Measurements from ENCODE around the gene VAMP2.

The VAMP2 gene

DNA sequence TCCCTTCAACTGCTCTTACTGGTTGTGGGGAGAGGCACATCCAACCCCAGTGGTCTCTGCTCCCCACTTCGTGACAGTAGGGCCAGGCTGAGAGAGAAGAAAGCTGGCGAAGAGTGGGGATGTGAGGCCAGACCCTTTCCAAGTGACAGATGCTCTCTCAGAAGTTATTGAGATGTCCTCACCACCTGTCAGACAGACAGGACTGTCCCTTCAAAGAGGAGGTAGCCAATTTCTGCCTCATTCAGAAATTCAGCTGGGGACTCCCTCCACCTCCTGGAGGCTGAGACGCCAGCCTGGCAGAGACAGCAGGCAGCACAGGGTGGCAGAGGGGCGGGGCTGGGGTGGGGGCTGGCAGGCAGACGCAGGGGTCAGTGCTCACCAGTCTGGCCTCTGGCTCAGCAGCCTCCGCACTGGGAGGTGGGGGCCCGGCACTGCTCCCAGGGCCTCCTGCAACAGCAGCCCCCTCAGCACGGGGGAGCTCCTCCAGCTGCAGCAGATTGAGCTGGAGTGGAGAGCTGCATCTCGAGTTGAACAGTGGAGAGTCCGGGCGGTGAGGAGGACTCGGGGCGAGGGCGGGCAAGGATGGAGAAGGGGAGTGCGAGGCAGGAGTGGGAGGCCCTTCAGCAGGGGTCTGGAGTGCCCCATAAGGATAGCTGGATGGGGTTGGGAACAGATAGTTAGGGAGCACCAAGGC lies 19.7 kb downstream of the VAMP2 start:
- DNase-seq (ENCODE audit: low read depth), result no peak

DNA sequence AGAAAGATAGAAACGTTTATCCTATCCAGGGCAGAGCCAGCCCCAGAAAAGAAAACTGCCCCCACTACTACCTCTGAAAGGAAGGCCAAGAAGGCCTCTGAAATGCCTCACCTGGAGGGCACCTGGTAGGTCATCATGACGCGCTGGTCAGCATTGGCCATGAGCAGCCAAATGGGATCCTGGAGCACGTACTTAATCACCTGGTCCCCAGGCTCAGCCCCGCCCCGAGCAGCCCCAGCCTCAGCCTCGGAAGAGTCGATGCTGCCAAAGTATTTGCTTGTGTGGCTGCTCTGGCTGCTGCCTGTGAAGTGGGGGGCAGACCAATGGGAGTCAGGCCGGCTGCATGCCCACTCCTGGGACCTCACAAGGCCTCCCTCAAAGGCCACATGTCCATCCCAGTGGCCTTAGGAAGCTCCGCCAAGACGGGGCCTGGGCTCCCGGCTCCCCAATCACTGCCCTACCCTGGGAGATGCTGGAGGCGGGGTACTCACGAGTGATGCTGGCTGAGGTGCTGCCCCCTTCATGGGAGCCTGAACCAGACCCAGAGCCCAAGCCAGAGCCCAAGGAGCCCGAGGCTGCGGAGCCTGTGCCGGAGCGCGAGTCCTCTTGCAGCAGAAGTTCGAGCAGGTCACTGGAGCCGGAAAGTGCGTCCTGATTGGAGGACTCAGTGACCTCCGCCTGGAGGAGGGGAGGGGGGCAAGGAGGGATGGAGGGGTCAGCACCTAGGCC lies 20.4 kb downstream of the VAMP2 start:
- no peak for DNase-seq (ENCODE audit: low read depth)

DNA sequence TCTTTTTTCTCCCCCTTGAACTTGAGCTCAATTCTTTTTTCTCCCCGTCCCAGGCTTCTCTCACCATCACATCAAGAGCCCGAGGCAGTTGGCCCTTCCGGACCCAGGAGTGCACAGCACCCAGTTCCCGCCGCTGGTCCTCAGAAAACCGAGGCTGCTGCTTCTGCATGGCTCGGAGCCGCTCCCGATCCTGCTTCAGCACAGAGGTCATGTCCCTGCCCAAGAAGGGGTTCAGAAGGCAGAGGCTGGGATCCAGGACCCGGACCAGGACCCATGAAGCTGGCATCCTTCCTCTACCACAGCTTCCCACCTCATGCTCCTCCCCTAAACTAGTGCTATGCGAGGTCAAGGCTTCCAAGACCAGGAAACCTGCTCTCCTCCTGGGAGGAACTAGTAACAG lies 21.0 kb downstream of the VAMP2 start:
- DNase-seq (ENCODE audit: low read depth), result no peak

DNA sequence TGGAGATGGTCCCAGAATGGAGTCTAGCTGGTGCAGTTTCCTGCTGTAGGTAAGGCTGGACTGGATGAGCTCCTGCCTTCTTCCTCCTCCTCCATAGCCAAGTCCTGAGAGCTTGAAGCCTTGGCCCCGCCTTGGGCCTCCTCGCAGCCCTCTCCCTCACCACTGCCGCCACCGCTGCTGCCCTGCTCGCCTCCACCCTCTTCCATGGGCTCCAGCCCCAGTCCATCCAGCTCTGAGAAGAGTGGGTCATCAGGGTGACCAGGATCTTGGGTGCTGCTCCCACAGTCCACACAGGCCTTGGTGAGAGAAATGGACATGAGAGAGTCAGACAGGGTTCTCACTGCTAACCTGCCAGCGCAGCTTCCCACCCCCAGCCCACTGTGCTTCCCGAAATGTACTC lies 21.7 kb downstream of the VAMP2 start:
- no peak for DNase-seq (ENCODE audit: low read depth)

DNA sequence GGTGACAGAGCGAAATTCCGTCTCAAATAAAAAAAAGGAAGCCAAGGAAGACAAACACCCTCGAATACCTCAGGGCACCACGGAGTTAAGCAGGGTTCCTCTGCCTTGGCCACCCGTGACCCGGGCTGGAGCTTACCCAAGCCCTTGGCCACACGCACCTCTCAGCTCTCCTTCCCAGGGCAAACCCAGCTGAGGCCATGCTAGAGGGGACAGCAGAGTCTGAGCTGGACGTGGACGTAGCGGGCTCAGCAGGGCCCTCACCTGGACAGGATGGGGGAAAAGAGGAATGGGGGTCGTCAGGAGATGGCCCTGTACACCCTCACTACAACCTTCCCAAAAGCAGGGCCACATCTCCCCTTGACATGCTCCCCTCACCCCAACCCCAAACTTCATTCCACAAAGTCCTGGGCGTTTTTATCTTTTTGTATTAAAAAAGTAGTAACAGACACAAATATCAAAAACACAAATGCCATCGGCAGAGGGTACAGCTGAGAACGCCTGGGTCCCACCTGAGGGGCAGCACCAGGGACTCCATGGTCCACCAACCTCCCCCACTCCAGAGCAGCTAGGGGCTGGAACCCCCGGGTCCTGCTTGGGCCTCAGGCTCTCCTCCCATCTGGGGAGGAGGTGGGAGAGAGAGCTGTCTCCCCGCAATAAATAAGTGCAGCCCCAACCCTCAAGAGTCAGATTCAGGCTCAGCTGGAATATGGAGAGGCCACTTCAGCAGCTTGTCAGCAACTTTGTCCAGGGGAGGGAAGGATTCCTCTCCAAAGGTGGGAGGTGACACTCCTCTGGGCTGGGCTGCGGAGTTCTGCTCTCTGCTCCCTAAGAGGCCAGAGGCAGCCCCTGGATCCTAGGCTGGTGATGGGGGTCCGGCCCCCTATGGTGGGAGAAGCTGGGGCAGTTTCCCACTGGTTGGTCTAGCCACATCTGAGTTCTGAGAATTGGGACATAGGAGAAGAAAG lies 22.4 kb downstream of the VAMP2 start:
- DNase-seq (ENCODE audit: low read depth), result no peak

DNA sequence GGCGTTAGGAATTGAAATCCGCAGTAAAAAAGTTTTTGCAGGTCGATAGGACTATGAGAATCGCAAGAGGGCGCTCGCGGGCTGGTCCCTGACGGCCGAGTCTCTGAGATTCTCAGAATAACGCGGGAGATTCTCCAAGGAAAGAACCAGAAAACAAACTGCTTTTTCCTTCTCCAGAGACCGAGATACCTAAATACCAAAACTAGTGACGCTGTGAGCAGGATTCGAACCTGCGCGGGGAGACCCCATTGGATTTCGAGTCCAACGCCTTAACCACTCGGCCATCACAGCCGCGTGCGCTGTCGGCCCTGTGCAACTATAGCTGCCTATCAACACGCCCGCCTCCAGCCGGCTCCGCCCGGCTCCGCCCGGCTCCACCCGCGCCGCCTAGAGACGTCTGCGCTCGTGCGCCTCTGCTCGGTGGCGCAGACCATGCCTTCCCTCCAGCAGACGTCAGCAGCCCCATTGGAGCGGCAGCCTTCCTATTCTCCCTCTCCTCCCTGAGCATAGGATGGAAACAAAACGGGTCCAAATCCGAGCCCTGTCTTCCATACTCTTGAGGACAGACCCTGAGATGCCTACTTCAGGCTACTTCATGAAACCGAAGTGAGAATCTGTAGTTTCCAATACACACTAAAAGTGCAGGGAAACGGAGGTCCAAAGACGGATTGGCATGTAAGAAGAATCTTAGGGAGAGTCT lies 23.9 kb downstream of the VAMP2 start:
- peak; percentile 98 for DNase-seq (ENCODE audit: low read depth)

DNA sequence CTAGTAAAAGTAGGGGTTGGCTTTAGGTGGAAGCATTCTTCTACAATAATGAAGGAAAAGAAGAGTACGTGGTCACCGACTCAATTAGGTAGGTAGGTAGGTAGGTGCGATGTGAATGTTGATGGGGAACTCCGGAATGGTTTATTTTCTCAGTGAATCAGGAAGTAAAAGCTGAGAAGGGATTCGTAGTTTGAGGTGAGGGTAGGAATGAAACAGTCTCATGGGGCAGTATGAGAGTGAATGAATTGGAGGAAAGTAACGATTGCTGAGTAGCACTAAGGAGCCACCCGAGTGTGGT lies 24.4 kb downstream of the VAMP2 start:
- no peak for DNase-seq (ENCODE audit: low read depth)

DNA sequence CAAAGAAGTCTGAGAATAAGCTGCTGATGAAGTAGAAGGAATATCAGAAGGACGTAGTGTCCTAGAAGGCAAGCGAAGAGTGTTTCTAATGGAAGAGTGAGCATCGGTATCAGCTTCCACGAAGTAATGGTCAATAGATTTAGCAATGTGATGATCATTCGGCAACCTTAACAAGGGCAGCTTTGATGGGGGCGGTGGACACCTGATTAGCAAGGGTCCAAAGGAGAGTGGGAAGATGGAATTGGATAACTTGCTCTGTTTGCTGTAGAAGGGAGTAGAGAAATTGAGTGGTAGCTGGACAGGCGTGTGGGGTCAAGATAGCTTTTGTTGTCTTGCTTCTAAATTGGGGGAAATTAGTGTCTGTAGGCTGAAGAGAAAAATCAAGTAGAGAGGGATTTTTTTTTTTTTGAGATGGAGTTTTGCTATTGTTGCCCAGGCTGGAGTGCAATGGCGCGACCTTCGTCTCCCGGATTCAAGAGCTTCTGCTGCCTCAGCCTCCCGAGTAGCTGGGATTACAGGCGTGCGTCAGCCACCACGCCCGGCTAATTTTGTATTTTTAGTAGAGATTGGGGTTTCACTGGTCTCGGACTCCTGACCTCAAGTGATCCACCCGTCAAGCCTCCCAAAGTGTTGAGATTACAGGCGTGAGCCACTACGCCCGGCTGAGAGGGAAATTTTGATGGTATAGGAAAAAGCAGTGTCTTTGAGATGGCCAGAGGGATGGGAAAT lies 24.9 kb downstream of the VAMP2 start:
- DNase-seq (ENCODE audit: low read depth), result no peak

DNA sequence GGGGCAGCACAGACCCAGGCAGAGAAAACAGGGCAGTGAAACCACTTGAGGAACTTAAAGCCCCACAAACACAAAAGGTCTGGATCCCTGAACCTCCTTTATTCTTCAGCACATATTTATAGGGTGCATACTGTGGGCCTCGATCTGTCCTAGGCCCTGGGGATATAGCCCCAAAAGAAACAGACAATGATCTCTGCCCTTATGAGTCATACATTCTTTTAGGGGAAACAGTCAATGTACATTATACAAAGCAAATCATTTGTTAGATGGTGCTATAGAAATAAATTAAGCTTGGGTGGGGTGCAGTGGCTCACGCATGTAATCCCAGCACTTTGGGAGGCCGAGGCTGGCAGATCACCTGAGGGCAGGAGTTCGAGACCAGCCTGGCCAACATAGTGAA lies 28.8 kb downstream of the VAMP2 start:
- DNase-seq (ENCODE audit: low read depth), result no peak

DNA sequence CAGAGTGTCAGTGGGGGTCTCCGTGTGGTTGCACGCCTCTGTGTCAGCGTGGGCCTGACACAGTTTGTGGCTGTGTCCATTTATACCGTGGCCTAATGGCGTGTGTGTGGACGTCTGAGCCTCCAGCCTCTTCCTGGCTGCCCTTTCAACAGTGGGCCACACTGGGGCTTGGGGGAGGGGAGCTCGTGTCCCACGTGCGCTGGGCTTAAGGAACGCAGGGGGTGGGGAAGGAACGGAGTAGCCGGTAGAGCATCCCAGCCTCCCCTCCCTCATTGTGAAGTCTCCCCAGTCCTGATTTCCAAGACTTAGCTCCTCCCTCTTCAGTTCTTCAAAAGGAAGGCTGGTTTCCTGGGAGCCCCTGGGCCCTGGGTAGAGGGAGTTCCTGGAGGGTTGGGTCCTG lies 29.3 kb downstream of the VAMP2 start:
- no peak for DNase-seq (ENCODE audit: low read depth)

DNA sequence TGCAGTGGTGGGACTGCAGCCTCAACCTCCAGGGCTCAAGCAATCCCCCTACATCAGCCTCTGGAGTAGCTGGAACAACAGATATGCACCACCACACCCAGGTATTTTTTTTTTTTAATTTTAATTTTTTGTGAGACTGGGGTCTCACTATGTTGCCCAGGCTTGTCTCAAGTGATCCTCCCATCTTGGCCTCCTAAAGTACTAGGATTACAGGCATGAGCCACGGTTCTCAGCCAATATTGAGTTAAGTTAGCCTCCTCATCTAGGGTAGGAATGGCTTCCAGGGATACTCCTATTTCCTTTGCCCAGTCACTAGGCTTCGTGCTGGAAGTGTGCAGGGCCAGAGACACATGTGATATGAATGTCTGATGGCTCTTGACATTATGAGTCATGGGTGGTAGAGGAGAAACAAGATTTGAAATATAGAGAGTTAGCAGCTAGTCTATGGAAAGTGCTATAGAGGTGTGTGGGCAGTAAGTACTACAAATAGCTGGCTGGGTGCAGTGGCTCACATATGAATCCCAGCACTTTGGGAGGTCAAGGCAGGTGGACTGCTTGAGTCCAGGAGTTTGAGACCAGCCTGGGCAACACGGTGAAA lies 30.8 kb downstream of the VAMP2 start:
- no peak for DNase-seq (ENCODE audit: low read depth)

DNA sequence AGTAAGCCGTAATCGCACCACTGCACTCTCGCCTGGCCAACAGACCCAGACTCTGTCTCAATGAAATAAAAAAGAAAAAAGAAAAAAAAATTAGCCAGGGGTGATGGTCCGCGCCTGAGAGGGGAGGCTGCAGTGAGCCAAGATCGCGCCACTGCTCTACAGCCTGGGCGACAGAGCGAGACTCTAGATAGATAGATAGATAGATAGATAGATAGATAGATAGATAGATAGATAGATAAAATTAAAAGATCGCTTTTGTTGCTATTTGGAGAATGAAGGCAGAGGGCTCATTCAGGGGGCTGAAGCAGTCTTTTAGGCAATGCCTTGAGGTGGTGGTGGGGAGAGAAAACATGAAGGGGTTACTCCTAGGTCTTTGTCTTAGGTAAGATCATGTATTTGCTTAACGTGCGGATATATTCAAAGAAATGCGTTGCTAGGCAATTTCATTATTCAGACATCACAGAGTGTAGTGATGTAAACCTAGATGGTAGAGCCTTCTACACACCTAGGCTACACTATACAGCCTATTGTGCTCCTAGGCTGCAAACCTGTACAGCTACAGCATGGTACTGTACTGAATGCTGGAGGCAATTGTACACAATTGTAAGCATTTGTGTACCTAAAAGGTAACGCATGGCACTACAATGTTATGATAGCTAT lies 34.5 kb downstream of the VAMP2 start:
- DNase-seq (ENCODE audit: low read depth), result no peak

DNA sequence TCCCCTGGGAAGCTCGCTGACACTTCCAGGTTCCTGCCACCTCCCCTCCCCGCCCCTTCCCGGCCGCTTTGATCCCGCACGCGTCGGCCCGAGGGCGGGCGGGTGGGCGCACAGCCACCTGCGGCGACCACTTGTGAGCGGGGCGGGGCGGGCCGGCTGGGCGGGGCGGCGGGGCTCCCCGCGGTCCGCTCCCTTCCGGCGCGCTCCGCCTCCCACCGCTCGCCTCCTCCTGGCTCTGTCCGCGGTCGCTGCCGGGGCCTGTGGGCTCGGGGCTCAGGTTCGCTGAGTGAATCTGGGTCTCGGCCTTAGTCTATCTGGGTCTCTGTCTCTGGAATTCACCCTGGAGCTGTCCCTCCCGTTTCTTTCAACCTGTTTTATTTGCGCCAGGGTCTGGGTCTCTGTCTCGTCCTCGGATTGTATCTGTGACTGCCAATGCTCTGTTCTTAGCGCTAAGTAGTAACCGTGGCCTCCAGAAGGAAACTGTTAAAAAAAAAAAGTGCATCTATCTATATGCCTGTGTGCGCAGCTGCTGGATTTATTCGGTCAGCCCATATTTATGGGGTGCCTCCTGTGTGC lies 36.2 kb downstream of the VAMP2 start:
- DNase-seq (ENCODE audit: low read depth), result no peak

DNA sequence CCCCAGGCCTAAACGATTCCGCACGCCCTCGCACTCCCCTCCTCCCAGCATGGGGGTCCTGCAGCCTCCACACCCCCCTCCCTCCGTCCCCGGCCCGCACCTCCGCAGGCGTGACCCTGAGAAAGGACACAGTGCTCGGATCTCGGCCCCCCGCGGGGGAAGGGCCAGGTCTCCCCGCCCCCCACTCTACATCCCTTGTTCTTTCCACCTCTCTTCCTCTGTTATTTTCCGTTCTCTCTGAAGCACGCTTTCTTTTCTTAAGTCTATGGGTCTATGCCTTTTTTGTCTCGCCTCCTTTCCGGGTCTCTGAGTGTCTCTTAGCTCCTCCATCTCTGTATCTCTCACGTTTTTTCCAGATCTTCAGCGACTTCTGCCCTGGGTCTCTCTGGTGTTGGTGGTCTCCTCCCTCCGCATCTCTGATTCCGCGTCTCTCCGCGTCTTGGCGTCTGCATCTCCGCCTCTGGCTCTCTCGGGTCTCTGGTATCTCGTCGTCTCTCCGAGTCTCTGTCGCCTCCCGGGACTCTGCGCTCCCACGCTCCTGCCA lies 36.7 kb downstream of the VAMP2 start:
- DNase-seq (ENCODE audit: low read depth), result no peak

DNA sequence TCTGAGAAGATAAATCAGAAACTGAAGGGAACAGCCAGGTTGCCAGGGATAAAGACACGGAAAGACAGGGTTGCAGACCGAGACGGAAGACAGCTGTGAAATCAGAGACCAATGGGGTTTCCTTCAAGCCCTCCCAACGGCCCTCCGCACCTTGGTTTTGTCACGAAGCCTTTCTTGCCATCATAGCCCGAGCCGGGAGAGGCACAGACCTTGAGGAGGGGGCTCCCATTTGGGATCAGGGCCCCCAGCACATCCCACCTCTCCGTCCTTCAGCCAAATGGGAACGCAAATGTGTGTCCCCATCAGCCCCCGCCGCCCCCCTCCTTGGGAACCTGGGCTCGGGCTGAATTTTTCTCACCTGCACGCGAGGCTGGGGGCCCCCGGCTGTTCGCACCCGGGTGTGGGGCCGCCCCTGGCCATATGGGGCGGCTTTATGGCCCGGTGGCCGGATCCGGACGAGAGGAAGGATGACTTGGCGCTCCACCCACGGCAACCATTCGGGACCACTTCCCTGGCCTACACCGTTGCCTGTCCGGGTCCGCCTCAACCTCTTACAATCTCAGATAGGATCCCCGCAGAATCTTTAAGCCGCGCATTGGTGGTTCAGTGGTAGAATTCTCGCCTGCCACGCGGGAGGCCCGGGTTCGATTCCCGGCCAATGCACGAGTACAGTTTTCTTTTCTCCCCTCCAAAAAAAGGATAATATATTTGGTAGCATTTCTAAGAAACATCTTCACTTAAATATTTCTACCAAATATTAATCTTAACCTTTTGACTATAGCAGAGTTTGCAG lies 37.4 kb downstream of the VAMP2 start:
- no peak for DNase-seq (ENCODE audit: low read depth)

DNA sequence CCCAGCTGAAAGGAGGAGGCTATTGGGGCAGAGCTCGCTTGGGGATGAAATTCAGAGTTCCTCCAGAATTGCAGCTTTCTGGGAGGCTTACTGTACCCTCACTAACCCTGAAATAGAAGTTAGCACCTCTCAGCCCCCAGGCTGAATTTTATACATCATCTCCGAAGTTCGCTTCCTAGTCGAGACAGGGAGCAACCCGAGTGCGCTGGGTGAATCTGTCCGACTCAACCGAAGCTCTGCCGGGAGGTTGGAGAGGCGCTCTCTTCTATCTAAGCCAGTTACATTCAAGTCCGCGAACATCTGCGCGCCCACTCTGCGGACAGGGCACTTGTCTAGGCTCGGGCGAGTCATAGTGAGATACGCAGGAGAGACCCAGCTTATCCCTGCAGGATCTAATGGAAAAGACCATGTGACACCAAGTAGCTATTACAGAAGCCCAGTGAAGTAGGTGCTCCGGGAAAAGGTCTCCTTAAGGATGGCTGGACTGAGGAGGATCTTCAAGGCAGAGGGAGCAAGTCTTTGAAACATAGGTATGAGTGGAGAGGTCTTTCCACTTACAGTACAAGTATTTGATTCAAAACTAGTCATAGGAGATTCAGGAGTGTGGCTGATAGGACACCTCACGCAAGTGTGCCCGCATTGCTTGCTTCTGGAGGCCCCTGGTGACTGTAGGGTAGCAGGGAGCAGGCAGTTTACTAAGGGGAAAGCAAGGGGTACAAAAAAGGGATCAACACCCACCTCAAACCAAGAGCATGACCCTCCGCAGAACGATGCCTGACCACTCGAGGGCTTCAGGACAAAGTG lies 38.2 kb downstream of the VAMP2 start:
- DNase-seq (ENCODE audit: low read depth), result no peak

DNA sequence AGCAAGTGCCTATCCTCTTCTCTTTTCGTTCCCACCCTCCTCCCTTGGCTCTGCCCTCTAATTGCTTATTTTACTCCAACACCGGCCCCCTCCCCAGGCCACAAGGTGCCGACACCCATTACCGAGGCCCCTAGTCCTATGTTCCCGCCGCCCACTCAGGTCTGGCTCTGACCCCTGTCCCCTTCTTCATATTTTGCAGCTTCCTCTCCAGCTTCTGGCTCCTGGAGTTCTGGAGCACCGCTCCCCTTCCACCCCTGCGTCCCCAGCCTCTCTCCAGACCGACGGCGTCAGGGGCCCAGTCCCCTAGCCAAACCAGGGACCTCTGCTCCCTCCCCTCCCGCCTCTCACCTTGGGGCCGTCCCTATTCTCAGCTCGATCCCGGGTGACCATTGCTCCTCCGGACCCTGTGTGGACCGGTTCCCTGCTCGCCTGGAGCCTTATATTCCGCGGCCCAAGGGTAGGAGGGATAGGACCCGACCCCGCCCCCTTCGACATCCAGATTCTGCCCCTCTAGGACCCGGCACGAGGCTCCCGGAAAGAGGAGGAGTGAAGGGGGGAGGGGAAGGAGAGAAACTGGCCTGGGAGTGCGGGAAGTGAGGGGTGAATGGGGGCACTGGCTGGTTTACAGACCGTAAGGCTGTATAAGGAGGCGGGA lies 38.9 kb downstream of the VAMP2 start, which contains the start of gene HES7:
HES7 (minus strand) TSS at position 412 of the 655 bp plus-strand sequence; CDS start at position 390, 22 bp downstream.
- no peak for DNase-seq (ENCODE audit: low read depth)

Data from HS-5 (cell line).